Spleen (tissue), 7 donors: ENCODE measurements around the gene COQ4.

ENCODE experiments used
- POLR2A ChIP-seq, 3 donors: fragments of 450-650 bp; IDR thresholded peaks; one replicate each; pipeline ENCODE4 v1.5.1; 2017; ENCODE audit warnings: antibody characterized with exemption in 3 of 3, mild to moderate bottlenecking in 1 of 3
- TF ChIP-seq, protein P1 (sequence below), 11 experiments: fragments of 200-600 bp in 7 of 11; fragments of 450-650 bp in 4 of 11; sonication (generic) in 4 of 11; IDR thresholded peaks in 8 of 11; conservative IDR thresholded peaks in 3 of 11; 1 replicate in 7 of 11; 2 replicates in 4 of 11; pipeline versions ENCODE4 v1.4.0 to v1.8.0; 2016 to 2021; ENCODE audit warnings: antibody characterized with exemption in 11 of 11, inconsistent platforms in 4 of 11, mild to moderate bottlenecking in 1 of 11
- donor health status: DM: no; HTN: no; CAD: no; lungs with moderate emphysema.
- donor health status: DM: no; HTN: no; CAD: no.
- donor health status: DM: no; HTN: no; CAD: no.

DNA sequence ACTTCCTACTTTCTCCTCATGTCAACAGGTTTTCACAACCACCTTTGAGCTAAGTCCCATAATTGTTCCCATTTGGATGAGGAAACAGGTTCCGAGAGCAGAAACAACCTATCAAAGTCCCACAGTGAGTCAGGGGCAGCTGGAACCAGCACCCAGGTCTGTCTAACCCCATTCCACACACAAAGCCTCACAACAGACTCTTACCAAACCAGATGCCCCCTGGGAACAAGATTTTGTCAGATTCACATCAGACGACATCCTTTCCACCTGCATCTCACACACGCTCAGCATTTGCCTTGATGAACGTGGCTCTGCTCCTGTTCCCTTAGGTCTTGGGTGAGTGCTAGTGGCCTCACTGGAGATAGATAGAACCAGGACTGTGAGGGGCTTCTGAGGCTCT, 29.5 kb upstream of the COQ4 start:
- TF ChIP-seq, protein P1, sequence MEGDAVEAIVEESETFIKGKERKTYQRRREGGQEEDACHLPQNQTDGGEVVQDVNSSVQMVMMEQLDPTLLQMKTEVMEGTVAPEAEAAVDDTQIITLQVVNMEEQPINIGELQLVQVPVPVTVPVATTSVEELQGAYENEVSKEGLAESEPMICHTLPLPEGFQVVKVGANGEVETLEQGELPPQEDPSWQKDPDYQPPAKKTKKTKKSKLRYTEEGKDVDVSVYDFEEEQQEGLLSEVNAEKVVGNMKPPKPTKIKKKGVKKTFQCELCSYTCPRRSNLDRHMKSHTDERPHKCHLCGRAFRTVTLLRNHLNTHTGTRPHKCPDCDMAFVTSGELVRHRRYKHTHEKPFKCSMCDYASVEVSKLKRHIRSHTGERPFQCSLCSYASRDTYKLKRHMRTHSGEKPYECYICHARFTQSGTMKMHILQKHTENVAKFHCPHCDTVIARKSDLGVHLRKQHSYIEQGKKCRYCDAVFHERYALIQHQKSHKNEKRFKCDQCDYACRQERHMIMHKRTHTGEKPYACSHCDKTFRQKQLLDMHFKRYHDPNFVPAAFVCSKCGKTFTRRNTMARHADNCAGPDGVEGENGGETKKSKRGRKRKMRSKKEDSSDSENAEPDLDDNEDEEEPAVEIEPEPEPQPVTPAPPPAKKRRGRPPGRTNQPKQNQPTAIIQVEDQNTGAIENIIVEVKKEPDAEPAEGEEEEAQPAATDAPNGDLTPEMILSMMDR (IDR thresholded peaks at IDR 0.05 in 8 of 11, conservative IDR thresholded peaks at IDR 0.05 in 3 of 11) = no peak
- no peak for TF ChIP-seq POLR2A (IDR thresholded peaks at IDR 0.05)
